ENCODE results near the gene DCBLD1.

DCBLD1 gene

GRCh38 chr6:117558818-117559217, 76.3 kb downstream of the DCBLD1 start:
- no peak for DNase-seq (ENCODE audit: low spot score)

- DNase-seq (ENCODE audit: low spot score) = no peak
Measured at GRCh38 chr6:117559299-117559698, 76.8 kb downstream of the DCBLD1 start.

- no peak for DNase-seq (ENCODE audit: low spot score)
Measured at GRCh38 chr6:117561128-117561527, 78.7 kb downstream of the DCBLD1 start.

GRCh38 chr6:117564681-117565080, 82.2 kb downstream of the DCBLD1 start:
- no peak for DNase-seq (ENCODE audit: low spot score)

- DNase-seq (ENCODE audit: low spot score) = no peak
Measured at GRCh38 chr6:117568247-117568646, 85.8 kb downstream of the DCBLD1 start.

- DNase-seq (ENCODE audit: low spot score) = no peak
Measured at GRCh38 chr6:117568831-117569410, 86.4 kb downstream of the DCBLD1 start.

- DNase-seq (ENCODE audit: low spot score) = no peak
Measured at GRCh38 chr6:117573006-117573680, 90.7 kb downstream of the DCBLD1 start.

- no peak for DNase-seq (ENCODE audit: low spot score)
Measured at GRCh38 chr6:117574198-117574597, 91.7 kb downstream of the DCBLD1 start.

- no peak for DNase-seq (ENCODE audit: low spot score)
Measured at GRCh38 chr6:117585647-117586046, 103.2 kb downstream of the DCBLD1 start.

GRCh38 chr6:117590447-117590846, 108.0 kb downstream of the DCBLD1 start:
- no peak for DNase-seq (ENCODE audit: low spot score)

GRCh38 chr6:117591405-117591804, 108.9 kb downstream of the DCBLD1 start:
- DNase-seq (ENCODE audit: low spot score) = no peak

GRCh38 chr6:117592983-117593759, 110.7 kb downstream of the DCBLD1 start:
- DNase-seq (ENCODE audit: low spot score) = no peak

GRCh38 chr6:117595099-117595923, 112.8 kb downstream of the DCBLD1 start:
- DNase-seq (ENCODE audit: low spot score) = no peak

GRCh38 chr6:117597755-117598154, 115.3 kb downstream of the DCBLD1 start:
- DNase-seq (ENCODE audit: low spot score) = no peak
